HepG2 (cell line): ENCODE results near the gene LIFR. TPM values are rescaled to one million over a fixed set of nuclear protein-coding genes. Genes with fewer than 3 reads are reported as not detected.

Experiments
- CBFB ChIP-seq: sonication (generic); formaldehyde crosslinking; IDR thresholded peaks from 2 replicates; pipeline ENCODE4 v1.4.0; 2020; ENCODE audit warnings: missing genetic modification reagents
- HINFP ChIP-seq: sonication (generic); formaldehyde crosslinking; IDR thresholded peaks from 2 replicates; pipeline ENCODE4 v1.4.0; 2020; ENCODE audit warnings: low read depth, mild to moderate bottlenecking, missing genetic modification reagents
- MAX ChIP-seq: IDR thresholded peaks from 2 replicates; pipeline ENCODE4 v1.6.1; 2012; ENCODE audit warnings: inconsistent platforms
- MYNN ChIP-seq: sonication (generic); formaldehyde crosslinking; IDR thresholded peaks from 2 replicates; pipeline ENCODE4 v1.4.0; 2020; ENCODE audit warnings: mild to moderate bottlenecking, low read depth, missing genetic modification reagents
- NCOR1 ChIP-seq: fragments of 200-600 bp; sonication (generic); IDR thresholded peaks from 2 replicates; pipeline ENCODE4 v1.7.0; 2017; ENCODE audit warnings: antibody characterized with exemption, low read length, borderline replicate concordance
- NFYB ChIP-seq: sonication (generic); formaldehyde crosslinking; IDR thresholded peaks from 2 replicates; pipeline ENCODE4 v1.4.0; 2020; ENCODE audit warnings: missing genetic modification reagents
- NR2F1 ChIP-seq, 2 experiments: fragments of 450-650 bp in 1 of 2; formaldehyde crosslinking in 1 of 2; IDR thresholded peaks; 2 replicates each; pipeline versions ENCODE4 v1.5.0 to v1.6.1; 2016 to 2020; ENCODE audit warnings: mild to moderate bottlenecking in 1 of 2, missing compliant biosample characterization in 1 of 2, missing genetic modification reagents in 1 of 2, moderate library complexity in 1 of 2
- NRL ChIP-seq: sonication (generic); formaldehyde crosslinking; IDR thresholded peaks from 2 replicates; pipeline ENCODE4 v1.5.0; 2020; ENCODE audit warnings: missing genetic modification reagents, mild to moderate bottlenecking, moderate library complexity, borderline replicate concordance
- PATZ1 ChIP-seq: sonication (generic); formaldehyde crosslinking; IDR thresholded peaks from 2 replicates; pipeline ENCODE4 v1.4.0; 2020; ENCODE audit warnings: missing genetic modification reagents
- PAXIP1 ChIP-seq: sonication (generic); formaldehyde crosslinking; conservative IDR thresholded peaks from 2 replicates; pipeline ENCODE4 v1.4.0; 2020; ENCODE audit warnings: mild to moderate bottlenecking, missing genetic modification reagents, moderate library complexity
- RBFOX2 ChIP-seq: fragments of 200-400 bp; formaldehyde crosslinking; IDR thresholded peaks from 2 replicates; pipeline ENCODE4 v1.6.1; 2017; ENCODE audit warnings: low read depth, mild to moderate bottlenecking, low read length
- REXO4 ChIP-seq: sonication (generic); formaldehyde crosslinking; IDR thresholded peaks from 2 replicates; pipeline ENCODE4 v1.8.0; 2022; ENCODE audit warnings: missing genetic modification reagents, mild to moderate bottlenecking, borderline replicate concordance
- SALL1 ChIP-seq: sonication (generic); formaldehyde crosslinking; IDR thresholded peaks from 2 replicates; pipeline ENCODE4 v1.8.0; 2022; ENCODE audit warnings: mild to moderate bottlenecking, missing genetic modification reagents
- SMYD3 ChIP-seq: sonication (generic); formaldehyde crosslinking; IDR thresholded peaks from 2 replicates; pipeline ENCODE4 v1.8.1; 2023; ENCODE audit warnings: mild to moderate bottlenecking, missing genetic modification reagents
- SUZ12 ChIP-seq: fragments of 150-350 bp; IDR thresholded peaks from 2 replicates; pipeline ENCODE4 v1.6.1; 2014; ENCODE audit warnings: low read depth, low read length
- YEATS2 ChIP-seq: sonication (generic); formaldehyde crosslinking; IDR thresholded peaks from 2 replicates; pipeline ENCODE4 v1.4.0; 2020; ENCODE audit warnings: missing genetic modification reagents, borderline replicate concordance
- ZBTB43 ChIP-seq: sonication (generic); formaldehyde crosslinking; conservative IDR thresholded peaks from 2 replicates; pipeline ENCODE4 v1.4.0; 2020; ENCODE audit warnings: missing genetic modification reagents
- ZNF451 ChIP-seq: sonication (generic); formaldehyde crosslinking; IDR thresholded peaks from 2 replicates; pipeline ENCODE4 v1.5.0; 2020; ENCODE audit warnings: mild to moderate bottlenecking, missing genetic modification reagents
- ZNF558 ChIP-seq: sonication (generic); formaldehyde crosslinking; IDR thresholded peaks from 2 replicates; pipeline ENCODE4 v1.9.0; 2022; ENCODE audit warnings: mild to moderate bottlenecking, missing genetic modification reagents, borderline replicate concordance
- ZNF660 ChIP-seq: sonication (generic); formaldehyde crosslinking; IDR thresholded peaks from 2 replicates; pipeline ENCODE4 v1.5.1; 2020; ENCODE audit warnings: mild to moderate bottlenecking, low read depth, missing genetic modification reagents, borderline replicate concordance
- ZNF773 ChIP-seq: sonication (generic); formaldehyde crosslinking; IDR thresholded peaks from 2 replicates; pipeline ENCODE4 v1.4.0; 2020; ENCODE audit warnings: missing genetic modification reagents, borderline replicate concordance
- ZNF883 ChIP-seq: sonication (generic); formaldehyde crosslinking; IDR thresholded peaks from 2 replicates; pipeline ENCODE4 v1.5.1; 2020; ENCODE audit warnings: mild to moderate bottlenecking, missing genetic modification reagents; ENCODE audit errors: not compliant biosample characterization
- polyA plus RNA-seq, 8 experiments: library from polyadenylated mRNA; depleted of rRNA in 3 of 8; stranded (reverse) in 7 of 8; unstranded in 1 of 8; fragments of >200 nt; fragmentation: Illumina TruSeq in 4 of 8; extraction: Trizol in 4 of 8; gene quantifications; 2 replicates each; pipeline versions ENCODE4 v1.2.1 to v1.2.3, GENCODE V29; 2011 to 2016; ENCODE audit warnings: low read depth in 4 of 8, missing spikeins in 1 of 8, mixed read lengths in 1 of 8; ENCODE audit not compliant: insufficient read depth in 1 of 8
- total RNA-seq, 5 experiments: library from RNA; depleted of rRNA; stranded (reverse); fragments of >200 nt; fragmentation: Illumina TruSeq; extraction: Trizol; gene quantifications; 2 replicates each; pipeline ENCODE4 v1.2.3, GENCODE V29; 2016; ENCODE audit warnings: low read depth in 1 of 5

LIFR gene
- total and polyA plus RNA-seq, 2 of the 13 experiments (the other 11 are each of a cell fraction or from before 2014, with no cell fraction given) = 6.3 to 25.2 TPM

- TF ChIP-seq PATZ1 (CRISPR knock-in tag) (peak; percentile 97), PAXIP1 (CRISPR knock-in tag) (peak; percentile 87), REXO4 (CRISPR knock-in tag) (no peak), ZBTB43 (CRISPR knock-in tag) (no peak), NR2F1 (CRISPR knock-in tag; IDR thresholded peaks at IDR 0.05) (no peak), YEATS2 (CRISPR knock-in tag) (peak; percentile 39; the same call in 1 of the 2 replicates), ZNF660 (CRISPR knock-in tag) (no peak), NFYB (CRISPR knock-in tag) (no peak), RBFOX2 (peak; percentile 34; the same call in 1 of the 2 replicates), MAX (peak; percentile 35; the same call in 1 of the 2 replicates), ZNF883 (CRISPR knock-in tag) (no peak), SMYD3 (CRISPR knock-in tag) (no peak), HINFP (no peak), MYNN (CRISPR knock-in tag) (no peak), SALL1 (peak; percentile 82), ZNF451 (CRISPR knock-in tag) (no peak), SUZ12 (no peak), NCOR1 (peak; percentile 90), ZNF773 (CRISPR knock-in tag) (no peak), ZNF558 (no peak), NRL (CRISPR knock-in tag) (no peak), CBFB (no peak)
These were observed 9.7 kb downstream of the LIFR start (continued) for GRCh38 chr5:38546691-38547146.
